B cell (primary cell): ENCODE measurements around the gene TMEM130.

ENCODE experiments used
- EZH2 ChIP-seq: IDR thresholded peaks from 2 replicates; pipeline ENCODE4 v1.6.1; 2012; ENCODE audit warnings: borderline replicate concordance, low read depth, mild to moderate bottlenecking, moderate library complexity, low read length; ENCODE audit not compliant: insufficient read depth, poor library complexity, severe bottlenecking
- TF ChIP-seq, protein P1 (sequence below): fragments of 200-600 bp; IDR thresholded peaks from one replicate; pipeline ENCODE4 v1.8.0; 2022; ENCODE audit warnings: antibody characterized with exemption, mild to moderate bottlenecking

DNA sequence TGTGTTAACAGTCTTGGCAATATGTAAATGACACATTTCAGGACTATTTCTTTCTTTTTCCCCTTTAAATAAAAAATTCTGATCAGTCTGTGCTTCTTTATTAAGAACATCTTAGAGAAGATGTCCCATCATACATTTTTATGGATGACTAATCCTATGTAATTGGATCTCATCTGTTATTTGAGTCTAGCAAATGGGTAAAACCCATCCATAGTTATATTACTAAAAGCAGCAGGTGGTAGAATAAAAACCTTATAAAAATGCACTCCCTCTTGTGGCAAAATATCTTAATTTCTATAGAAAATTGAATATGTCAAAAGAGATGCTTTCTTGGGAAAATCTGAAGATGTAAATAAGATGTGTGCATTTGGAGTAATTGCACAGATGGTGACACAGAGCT is 43.8 kb upstream of the TMEM130 start:
- TF ChIP-seq, protein P1, sequence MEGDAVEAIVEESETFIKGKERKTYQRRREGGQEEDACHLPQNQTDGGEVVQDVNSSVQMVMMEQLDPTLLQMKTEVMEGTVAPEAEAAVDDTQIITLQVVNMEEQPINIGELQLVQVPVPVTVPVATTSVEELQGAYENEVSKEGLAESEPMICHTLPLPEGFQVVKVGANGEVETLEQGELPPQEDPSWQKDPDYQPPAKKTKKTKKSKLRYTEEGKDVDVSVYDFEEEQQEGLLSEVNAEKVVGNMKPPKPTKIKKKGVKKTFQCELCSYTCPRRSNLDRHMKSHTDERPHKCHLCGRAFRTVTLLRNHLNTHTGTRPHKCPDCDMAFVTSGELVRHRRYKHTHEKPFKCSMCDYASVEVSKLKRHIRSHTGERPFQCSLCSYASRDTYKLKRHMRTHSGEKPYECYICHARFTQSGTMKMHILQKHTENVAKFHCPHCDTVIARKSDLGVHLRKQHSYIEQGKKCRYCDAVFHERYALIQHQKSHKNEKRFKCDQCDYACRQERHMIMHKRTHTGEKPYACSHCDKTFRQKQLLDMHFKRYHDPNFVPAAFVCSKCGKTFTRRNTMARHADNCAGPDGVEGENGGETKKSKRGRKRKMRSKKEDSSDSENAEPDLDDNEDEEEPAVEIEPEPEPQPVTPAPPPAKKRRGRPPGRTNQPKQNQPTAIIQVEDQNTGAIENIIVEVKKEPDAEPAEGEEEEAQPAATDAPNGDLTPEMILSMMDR = peak; percentile 15
- no peak for TF ChIP-seq EZH2
